PC-3 (cell line): ENCODE results near the gene EMP2. TPM values are rescaled to one million over a fixed set of nuclear protein-coding genes. Genes with fewer than 3 reads are reported as not detected.

Source experiments
- ATAC-seq: fragments of 200-7000 bp; cut with Tn5 transposase; 2 replicates; pipeline ENCODE4 v1.9.1; 2020; ENCODE audit warnings: mild to moderate bottlenecking, moderate library complexity
- BruUV-seq: library from RNA; stranded (reverse); fragments of 400-500 nt; replicated peaks from 2 replicates; lab custom pipeline; 2021; lab: Mats Ljungman, UMichigan
- CTCF ChIA-PET: fragments of 300-600 bp; sonication (Branson Sonifier 250); formaldehyde crosslinking; loops from one replicate; lab custom pipeline; 2022; ENCODE audit warnings: antibody characterized with exemption; lab: Charles Lee
- POLR2A ChIA-PET: fragments of 300-600 bp; sonication (Branson Sonifier 250); formaldehyde crosslinking; loops from one replicate; lab custom pipeline; 2022; ENCODE audit warnings: antibody characterized with exemption; ENCODE audit not compliant: unreplicated experiment; lab: Charles Lee
- DNase-seq: peaks from one replicate; pipeline ENCODE4 v3.0.0-alpha.2; 2015
- H2AFZ ChIP-seq: fragments of 300-600 bp; sonication (generic); 2 replicates; pipeline ENCODE4 v1.6.0; 2016; ENCODE audit warnings: antibody characterized with exemption, low read length
- H3F3A ChIP-seq: fragments of 300-600 bp; sonication (generic); one replicate; pipeline ENCODE4 v1.6.0; 2017; ENCODE audit warnings: antibody characterized with exemption, low read length, control low read depth, mild to moderate bottlenecking; ENCODE audit not compliant: unreplicated experiment
- H3K27ac ChIP-seq: fragments of 300-600 bp; sonication (generic); 2 replicates; pipeline ENCODE4 v1.5.1; 2016; ENCODE audit warnings: mild to moderate bottlenecking, low read length
- H3K27me3 ChIP-seq: fragments of 300-600 bp; sonication (generic); 2 replicates; pipeline ENCODE4 v1.6.1; 2016; ENCODE audit warnings: low read length, mixed read lengths
- H3K36me3 ChIP-seq: fragments of 300-600 bp; sonication (generic); 2 replicates; pipeline ENCODE4 v1.6.1; 2016; ENCODE audit warnings: low read depth, mixed run types, low read length, mixed read lengths
- H3K4me1 ChIP-seq: fragments of 300-600 bp; sonication (generic); 2 replicates; pipeline ENCODE4 v1.5.1; 2016; ENCODE audit warnings: low read length; ENCODE audit not compliant: insufficient read depth
- H3K4me2 ChIP-seq: fragments of 300-600 bp; sonication (generic); 2 replicates; pipeline ENCODE4 v1.6.0; 2016; ENCODE audit warnings: low read length
- H3K4me3 ChIP-seq: fragments of 300-600 bp; sonication (generic); 2 replicates; pipeline ENCODE4 v1.5.1; 2016; ENCODE audit warnings: mild to moderate bottlenecking, low read length, mixed read lengths
- H3K79me2 ChIP-seq: fragments of 300-600 bp; sonication (generic); 2 replicates; pipeline ENCODE4 v1.6.1; 2017; ENCODE audit warnings: low read length, mixed read lengths
- H3K9ac ChIP-seq: fragments of 300-600 bp; sonication (generic); 2 replicates; pipeline ENCODE4 v1.6.0; 2016; ENCODE audit warnings: mild to moderate bottlenecking, low read length
- H3K9me2 ChIP-seq: fragments of 300-600 bp; sonication (generic); replicated peaks from 2 replicates; pipeline ENCODE4 v1.6.1; 2016; ENCODE audit warnings: mixed run types, low read length, mixed read lengths
- H3K9me3 ChIP-seq: fragments of 300-600 bp; sonication (generic); 2 replicates; pipeline ENCODE4 v1.6.1; 2016; ENCODE audit warnings: low read length, mixed read lengths
- H4K20me1 ChIP-seq: fragments of 300-600 bp; sonication (generic); 2 replicates; pipeline ENCODE4 v1.6.1; 2016; ENCODE audit warnings: low read length, mixed read lengths
- EZH2 ChIP-seq: fragments of 300-600 bp; sonication (generic); IDR thresholded peaks from one replicate; pipeline ENCODE4 v1.6.1; 2017; ENCODE audit warnings: antibody characterized with exemption, mild to moderate bottlenecking, low read length; ENCODE audit not compliant: unreplicated experiment
- EZH2phosphoT487 ChIP-seq: fragments of 300-600 bp; sonication (generic); IDR thresholded peaks from 2 replicates; pipeline ENCODE4 v1.6.1; 2018; ENCODE audit warnings: mild to moderate bottlenecking, antibody characterized with exemption, low read length, borderline replicate concordance
- intact Hi-C: fragments of 100-400 bp; cut with micrococcal nuclease; formaldehyde crosslinking; loops from 2 replicates; pipeline ENCODE4 v1.9.0; 2023
- total RNA-seq: library from RNA; depleted of rRNA; stranded (reverse); fragments of >200 nt; gene quantifications from 2 replicates; pipeline ENCODE4 v1.2.3, GENCODE V29; 2014
- TF ChIP-seq, protein P1 (sequence below): fragments of 300-600 bp; sonication (generic); conservative IDR thresholded peaks from 2 replicates; pipeline ENCODE4 v1.5.1; 2017; ENCODE audit warnings: antibody characterized with exemption, low read depth, mild to moderate bottlenecking, low read length

The EMP2 gene
- total RNA-seq, 1 experiment from 2014 or later: 38.7 TPM

- Histone ChIP-seq H3K9me2 (no peaks in the 10 kb centered on the region), H3K79me2 (no peaks in the 10 kb centered on the region), H4K20me1 (no peaks in the 10 kb centered on the region), H3K27ac (no peak overlapping the region), H3F3A (no peaks in the 10 kb centered on the region), H2AFZ (no peak overlapping the region), H3K9me3 (no peaks in the 10 kb centered on the region), H3K4me3 (no peak overlapping the region), H3K4me1 (peaks cover 19% of the 10 kb centered on the region), H3K27me3 (no peaks in the 10 kb centered on the region), H3K9ac (no peak overlapping the region), H3K4me2 (no peak overlapping the region), H3K36me3 (0 out of 2 replicates have a peak, but pooled peaks cover 5% of the 10 kb centered on the region)
- DNase-seq (no peak), ATAC-seq (no peak)
- CTCF ChIA-PET: no interaction called here
- TF ChIP-seq, protein P1, sequence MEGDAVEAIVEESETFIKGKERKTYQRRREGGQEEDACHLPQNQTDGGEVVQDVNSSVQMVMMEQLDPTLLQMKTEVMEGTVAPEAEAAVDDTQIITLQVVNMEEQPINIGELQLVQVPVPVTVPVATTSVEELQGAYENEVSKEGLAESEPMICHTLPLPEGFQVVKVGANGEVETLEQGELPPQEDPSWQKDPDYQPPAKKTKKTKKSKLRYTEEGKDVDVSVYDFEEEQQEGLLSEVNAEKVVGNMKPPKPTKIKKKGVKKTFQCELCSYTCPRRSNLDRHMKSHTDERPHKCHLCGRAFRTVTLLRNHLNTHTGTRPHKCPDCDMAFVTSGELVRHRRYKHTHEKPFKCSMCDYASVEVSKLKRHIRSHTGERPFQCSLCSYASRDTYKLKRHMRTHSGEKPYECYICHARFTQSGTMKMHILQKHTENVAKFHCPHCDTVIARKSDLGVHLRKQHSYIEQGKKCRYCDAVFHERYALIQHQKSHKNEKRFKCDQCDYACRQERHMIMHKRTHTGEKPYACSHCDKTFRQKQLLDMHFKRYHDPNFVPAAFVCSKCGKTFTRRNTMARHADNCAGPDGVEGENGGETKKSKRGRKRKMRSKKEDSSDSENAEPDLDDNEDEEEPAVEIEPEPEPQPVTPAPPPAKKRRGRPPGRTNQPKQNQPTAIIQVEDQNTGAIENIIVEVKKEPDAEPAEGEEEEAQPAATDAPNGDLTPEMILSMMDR: no peak
- TF ChIP-seq EZH2 (no peak), EZH2phosphoT487 (no peak)
- POLR2A ChIA-PET: no interaction called here
- no TSS peak for BruUV-seq
- intact Hi-C loops: loop anchor here (10.0 kb wide), 1 partner anchor 396 kb away; no protein-coding TSS in a partner anchor
Observed at GRCh38 chr16:10519297-10519696, 61.1 kb downstream of the EMP2 start.

DNA sequence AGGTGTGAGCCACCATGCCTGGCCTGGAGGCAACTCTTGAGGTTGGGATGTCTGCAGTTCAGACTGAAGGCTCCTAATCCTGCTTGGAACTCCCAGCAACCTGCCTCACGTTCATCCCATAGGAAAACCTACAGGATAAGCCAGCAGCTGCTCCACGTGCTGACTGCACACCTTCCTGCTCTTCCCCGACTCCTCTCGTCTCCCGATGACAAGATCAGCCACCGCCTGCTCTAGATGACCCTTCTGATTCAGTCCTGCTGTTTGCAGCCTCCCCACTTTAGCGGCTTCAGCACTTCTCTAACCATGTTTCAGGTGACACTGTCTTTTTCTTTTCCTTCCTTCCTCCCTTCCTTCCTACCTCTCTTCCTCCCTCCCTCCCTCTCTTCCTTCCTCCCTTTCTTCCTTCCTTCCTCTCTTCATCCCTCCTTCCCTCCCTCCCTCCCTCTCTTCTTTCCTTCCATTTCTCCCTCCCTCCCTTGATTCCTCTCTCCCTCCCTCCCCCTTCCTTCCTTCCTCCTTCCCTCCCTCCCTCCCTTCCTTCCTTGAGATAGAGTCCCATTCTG, 61.8 kb downstream of the EMP2 start:
- no peaks in the 10 kb centered on the region for H3F3A ChIP-seq
- no peaks in the 10 kb centered on the region for H3K79me2 ChIP-seq
- CTCF ChIA-PET: no interaction called here
- no peak overlapping the region for H3K4me3 ChIP-seq
- H3K27me3 ChIP-seq: no peaks in the 10 kb centered on the region
- H3K9me3 ChIP-seq: no peaks in the 10 kb centered on the region
- POLR2A ChIA-PET: no interaction called here
- BruUV-seq: no TSS peak
- TF ChIP-seq, protein P1: no peak
- no peak overlapping the region for H3K9ac ChIP-seq
- H3K4me1 ChIP-seq: peaks cover 19% of the 10 kb centered on the region
- H4K20me1 ChIP-seq: no peaks in the 10 kb centered on the region
- no peak for DNase-seq
- no peaks in the 10 kb centered on the region for H3K36me3 ChIP-seq
- intact Hi-C loops: loop anchor here (10.0 kb wide), 1 partner anchor 396 kb away; no protein-coding TSS in a partner anchor
- ATAC-seq: no peak
- H3K4me2 ChIP-seq: no peak overlapping the region
- no peak overlapping the region for H2AFZ ChIP-seq
- H3K9me2 ChIP-seq: no peaks in the 10 kb centered on the region
- H3K27ac ChIP-seq: no peak overlapping the region

DNA sequence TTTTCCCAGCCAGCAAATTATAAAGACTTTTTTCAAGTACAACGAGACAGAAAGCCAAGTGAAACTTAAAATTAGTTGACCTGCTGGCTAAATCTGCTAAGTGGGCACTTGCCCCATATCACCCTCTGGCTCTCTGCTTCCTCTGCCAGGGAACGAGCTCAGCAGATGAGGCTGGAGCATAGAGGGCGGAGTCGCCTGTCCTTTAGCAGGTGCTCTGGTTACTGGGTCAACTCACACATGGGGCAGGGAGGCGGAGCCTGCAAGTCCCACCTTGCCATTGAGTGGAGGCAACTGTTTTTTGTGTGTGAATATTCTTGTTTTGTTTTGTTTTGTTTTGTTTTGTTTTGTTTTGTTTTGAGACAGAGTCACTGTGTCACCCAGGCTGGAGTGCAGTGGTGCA, 62.5 kb downstream of the EMP2 start:
- CTCF ChIA-PET: no interaction called here

More for the DNA sequence above, 62.5 kb downstream of the EMP2 start:
- Histone ChIP-seq H3F3A (no peaks in the 10 kb centered on the region), H4K20me1 (no peaks in the 10 kb centered on the region), H3K9me2 (no peaks in the 10 kb centered on the region), H3K79me2 (no peaks in the 10 kb centered on the region), H3K4me1 (peaks cover 19% of the 10 kb centered on the region), H3K36me3 (no peaks in the 10 kb centered on the region), H3K27ac (no peak overlapping the region), H3K27me3 (no peaks in the 10 kb centered on the region), H3K4me3 (no peak overlapping the region), H3K4me2 (no peak overlapping the region), H2AFZ (no peak overlapping the region), H3K9me3 (no peaks in the 10 kb centered on the region), H3K9ac (no peak overlapping the region)
- no peak for TF ChIP-seq EZH2
- no peak for TF ChIP-seq EZH2phosphoT487
- DNase-seq (no peak), ATAC-seq (no peak)
- intact Hi-C loops: loop anchor here (10.0 kb wide), 1 partner anchor 397 kb away; no protein-coding TSS in a partner anchor
- POLR2A ChIA-PET: no interaction called here
- no TSS peak for BruUV-seq
